Erythroblast (primary cell): ENCODE results near the gene DHX34.

Source experiments
- GATA1 ChIP-seq: IDR thresholded peaks from 2 replicates; pipeline ENCODE4 v1.6.1; 2011; ENCODE audit warnings: low read depth, mild to moderate bottlenecking, control low read depth, low read length, moderate library complexity
- POLR2A ChIP-seq: IDR thresholded peaks from 2 replicates; pipeline ENCODE4 v1.6.1; 2011; ENCODE audit warnings: mild to moderate bottlenecking, low read length

- TF ChIP-seq POLR2A (no peak), GATA1 (no peak)
These were observed 32.6 kb upstream of the DHX34 start for GRCh38 chr19:47316513-47316912.
